Measurements from ENCODE around the gene MED25.

DNA sequence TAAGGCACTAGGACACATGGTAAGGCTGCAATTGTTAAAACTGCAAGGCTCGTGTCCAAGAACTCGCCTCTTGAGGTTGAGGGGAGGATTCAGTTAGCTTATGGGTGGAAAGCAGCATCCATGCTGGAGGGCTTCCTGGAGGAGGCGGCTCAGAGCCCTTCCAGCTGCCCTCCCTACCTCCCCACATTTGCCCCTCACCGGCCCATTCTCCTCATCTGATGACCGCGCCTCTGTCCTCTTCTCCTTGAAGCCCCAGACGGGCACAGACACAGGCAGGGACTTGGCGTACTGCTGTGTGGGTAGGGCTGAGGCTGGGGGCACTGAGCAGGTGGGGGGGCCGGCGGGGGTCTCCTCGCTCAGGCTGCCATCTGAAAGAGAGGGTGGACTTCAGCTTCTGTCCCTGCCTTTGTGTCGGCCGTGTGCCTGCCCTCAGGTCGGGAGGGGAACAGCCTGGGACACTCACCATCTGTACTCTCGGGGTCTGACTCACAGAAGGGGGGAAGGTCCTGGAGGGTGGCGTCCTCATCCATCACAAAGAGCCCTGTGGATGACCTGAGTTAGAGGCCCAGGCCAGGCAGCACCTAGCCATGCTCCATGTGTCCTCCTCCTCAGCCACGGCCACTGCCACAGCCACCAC, 53.4 kb downstream of the MED25 start:
- TF ChIP-seq CTCF (IDR thresholded peaks at IDR 0.05; ENCODE audit: control extremely low read depth in 1 of 3, insufficient read depth in 1 of 3, low read depth in 1 of 3, low read length in 3 of 3) (no peak), POLR2A (IDR thresholded peaks at IDR 0.05; ENCODE audit: control extremely low read depth in 1 of 2, low read depth in 2 of 2, low read length in 2 of 2) (no peak), JUND (IDR thresholded peaks at IDR 0.05; ENCODE audit: low read length) (no peak), CREB1 (IDR thresholded peaks at IDR 0.05) (no peak), SP1 (IDR thresholded peaks at IDR 0.05; ENCODE audit: low read depth, low read length) (no peak), POLR2AphosphoS5 (IDR thresholded peaks at IDR 0.05; ENCODE audit: low read depth, low read length) (no peak), TCF12 (IDR thresholded peaks at IDR 0.05; ENCODE audit: low read depth, low read length) (no peak), ZNF274 (IDR thresholded peaks at IDR 0.05; ENCODE audit: borderline replicate concordance, extremely low read depth, low read length) (no peak), RFX5 (IDR thresholded peaks at IDR 0.05; ENCODE audit: borderline replicate concordance, low read depth, low read length) (no peak), EP300 (IDR thresholded peaks at IDR 0.05; ENCODE audit: borderline replicate concordance in 1 of 2, low read depth in 2 of 2, low read length in 2 of 2) (no peak), CBX8 (IDR thresholded peaks at IDR 0.05; ENCODE audit: borderline replicate concordance, low read depth, low read length) (no peak), HDAC2 (IDR thresholded peaks at IDR 0.05; ENCODE audit: borderline replicate concordance in 1 of 2, low read depth in 2 of 2, low read length in 2 of 2) (no peak)
- TF ChIP-seq, protein P1, sequence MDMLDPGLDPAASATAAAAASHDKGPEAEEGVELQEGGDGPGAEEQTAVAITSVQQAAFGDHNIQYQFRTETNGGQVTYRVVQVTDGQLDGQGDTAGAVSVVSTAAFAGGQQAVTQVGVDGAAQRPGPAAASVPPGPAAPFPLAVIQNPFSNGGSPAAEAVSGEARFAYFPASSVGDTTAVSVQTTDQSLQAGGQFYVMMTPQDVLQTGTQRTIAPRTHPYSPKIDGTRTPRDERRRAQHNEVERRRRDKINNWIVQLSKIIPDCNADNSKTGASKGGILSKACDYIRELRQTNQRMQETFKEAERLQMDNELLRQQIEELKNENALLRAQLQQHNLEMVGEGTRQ (IDR thresholded peaks at IDR 0.05; ENCODE audit: low read length) = no peak
